Psoas muscle (tissue), 8 donors: ENCODE measurements around the gene ZCCHC2. TPM values are rescaled to one million over a fixed set of nuclear protein-coding genes. Genes with fewer than 3 reads are reported as not detected.

Experiments
- ATAC-seq, 4 donors: fragments of 200-7000 bp; cut with Tn5 transposase; one replicate each; pipeline ENCODE4 v1.9.1; 2020; ENCODE audit warnings: moderate library complexity in 3 of 4, mild to moderate bottlenecking in 2 of 4
- DNase-seq, 2 donors: peaks; one replicate each; pipeline ENCODE4 v3.0.0-alpha.2; 2020
- H3K27ac ChIP-seq: fragments of 200-600 bp; one replicate; pipeline ENCODE4 v1.8.0; 2022
- H3K27me3 ChIP-seq, 3 donors: fragments of 200-600 bp in 1 of 3; one replicate each; pipeline versions ENCODE4 v1.6.1 to v1.8.0; 2013 to 2022; ENCODE audit warnings: low read length in 2 of 3, mild to moderate bottlenecking in 2 of 3, moderate library complexity in 1 of 3; ENCODE audit not compliant: insufficient read depth in 3 of 3
- H3K36me3 ChIP-seq, 2 donors: fragments of 200-600 bp in 1 of 2; one replicate each; pipeline versions ENCODE4 v1.6.1 to v1.8.0; 2013 to 2022; ENCODE audit warnings: low read depth in 1 of 2, mild to moderate bottlenecking in 1 of 2, moderate library complexity in 1 of 2; ENCODE audit not compliant: insufficient read depth in 1 of 2
- H3K4me1 ChIP-seq: fragments of 200-600 bp; one replicate; pipeline ENCODE4 v1.8.0; 2022
- H3K4me3 ChIP-seq: fragments of 200-600 bp; one replicate; pipeline ENCODE4 v1.8.0; 2022; ENCODE audit warnings: mild to moderate bottlenecking
- H3K9me3 ChIP-seq: fragments of 200-600 bp; one replicate; pipeline ENCODE4 v1.8.0; 2022
- CTCF ChIP-seq: fragments of 200-600 bp; IDR thresholded peaks from one replicate; pipeline ENCODE4 v1.8.0; 2022; ENCODE audit warnings: antibody characterized with exemption
- WGBS, 3 donors: extraction: QIAGEN DNeasy Blood & Tissue Kit; methylation state at CpG; one replicate each; pipeline versions ENCODE4 v1.1.6 to v1.1.7; 2013; 5-methylcytosine and 5-hydroxymethylcytosine counted together
- intact Hi-C, 2 donors: fragments of 100-400 bp; cut with DNase I; formaldehyde crosslinking; loops; one replicate each; pipeline versions ENCODE4 v1.11.0 to v1.14.2; 2022
- polyA plus RNA-seq, 3 donors: library from polyadenylated mRNA; stranded (reverse); fragments of 200-250 nt; gene quantifications; one replicate each; pipeline ENCODE4 v1.2.3, GENCODE V29; 2013
- total RNA-seq, 4 donors: library from RNA; stranded (reverse); fragmentation: NEBNext Ultra II Directional in 2 of 4; extraction: Animal tissue kit (Norgen Biotek cat#: 25700) in 2 of 4; gene quantifications; one replicate each; pipeline versions ENCODE4 v1.2.1 to v1.2.4, GENCODE V29; 2021 to 2023
- donor health status: healthy with polysubstance abuse.
- donor health status: DM: no; HTN: no; CAD: no; lungs with moderate emphysema.
- donor health status: Bipolar disorder and iron deficiency.
- donor health status: healthy.
- donor health status: DM: yes; HTN: yes; CAD: no.
- donor health status: DM: no; HTN: no; CAD: no.
- donor health status: DM: no; HTN: no; CAD: no.
- donor health status: DM: yes; HTN: yes; CAD: no.

Gene ZCCHC2
- total and polyA plus RNA-seq, 7 donors, result 4.0 to 41.8 (median 28.8) TPM

- Histone ChIP-seq H3K9me3 (no peaks in the 10 kb centered on the region), H3K36me3 (no peaks in the 10 kb centered on the region), H3K4me1 (peaks cover 39% of the 10 kb centered on the region), H3K27me3 (no peaks in the 10 kb centered on the region), H3K4me3 (no peak overlapping the region), H3K27ac (no peak overlapping the region)
- no peak for DNase-seq
- no peak for TF ChIP-seq CTCF
- intact Hi-C loops, result no loop called here
- WGBS, 3 donors, result 96 to 98% (median 97%) methylated on average over 9 of the region's 9 CpGs
- no peak for ATAC-seq
Observed at GRCh38 chr18:62531931-62532330, 9.1 kb downstream of the ZCCHC2 start.

- Histone ChIP-seq H3K9me3 (no peaks in the 10 kb centered on the region), H3K27ac (no peak overlapping the region), H3K27me3 (no peaks in the 10 kb centered on the region), H3K4me3 (no peak overlapping the region), H3K36me3 (peaks cover 0 to 15% of the 10 kb centered on the region in 2 donors), H3K4me1 (peaks cover 9% of the 10 kb centered on the region)
- ATAC-seq (no peak), DNase-seq (no peak)
- intact Hi-C loops, result no loop called here
- 94 to 95% (median 95%) methylated on average over 7 of the region's 7 CpGs for WGBS, 3 donors
- no peak for TF ChIP-seq CTCF
Observed at GRCh38 chr18:62536005-62536404, 13.2 kb downstream of the ZCCHC2 start.

- WGBS, 3 donors, result 94 to 97% (median 96%) methylated on average over 8 of the region's 8 CpGs
- Histone ChIP-seq H3K4me1 (peaks cover 9% of the 10 kb centered on the region), H3K9me3 (no peaks in the 10 kb centered on the region), H3K4me3 (no peak overlapping the region), H3K27ac (no peak overlapping the region), H3K27me3 (no peaks in the 10 kb centered on the region), H3K36me3 (peaks cover 0 to 22% of the 10 kb centered on the region in 2 donors)
- ATAC-seq, result no peak
- intact Hi-C loops, result no loop called here
- TF ChIP-seq CTCF, result no peak
- no peak for DNase-seq
Observed at GRCh38 chr18:62537042-62537894, 14.4 kb downstream of the ZCCHC2 start.

- Histone ChIP-seq H3K27me3 (no peaks in the 10 kb centered on the region), H3K9me3 (no peaks in the 10 kb centered on the region), H3K27ac (no peak overlapping the region), H3K4me3 (no peak overlapping the region), H3K4me1 (peaks cover 9% of the 10 kb centered on the region), H3K36me3 (peaks cover 0 to 29% of the 10 kb centered on the region in 2 donors)
- intact Hi-C loops, result no loop called here
- DNase-seq (no peak), ATAC-seq (no peak)
- WGBS, 3 donors, result 81 to 88% (median 87%) methylated on average over 4 of the region's 4 CpGs
- no peak for TF ChIP-seq CTCF
Observed at GRCh38 chr18:62537946-62538345, 15.1 kb downstream of the ZCCHC2 start.
